SU-DHL-6 (cell line): Measurements from ENCODE around the gene WDR38.
"Not testable (repeated sequence)": the region's sequence is repeated elsewhere in the genome, so short reads cannot be mapped to it uniquely, and the experiment has no call there.

Experiments used
- H2AFZ ChIP-seq: fragments of 200-600 bp; sonication (generic); 2 replicates; pipeline ENCODE4 v1.6.1; 2014; ENCODE audit warnings: low read depth, mild to moderate bottlenecking, moderate library complexity, mixed read lengths, antibody characterized with exemption, low read length; ENCODE audit not compliant: severe bottlenecking
- H3F3A ChIP-seq: fragments of 200-600 bp; shearing (Covaris generic); 2 replicates; pipeline ENCODE4 v1.6.0; 2016; ENCODE audit warnings: antibody characterized with exemption, mild to moderate bottlenecking; ENCODE audit not compliant: insufficient read depth
- H3K27ac ChIP-seq: fragments of 200-600 bp; sonication (generic); 2 replicates; pipeline ENCODE4 v1.5.1; 2016; ENCODE audit warnings: low read depth, mild to moderate bottlenecking, low read length, moderate library complexity, mixed read lengths
- H3K27me3 ChIP-seq: fragments of 200-600 bp; sonication (generic), shearing (Covaris generic); 2 replicates; pipeline ENCODE4 v1.6.0; 2014; ENCODE audit warnings: mild to moderate bottlenecking, low read length
- H3K36me3 ChIP-seq: fragments of 200-600 bp; sonication (generic); 2 replicates; pipeline ENCODE4 v1.6.1; 2014; ENCODE audit warnings: mild to moderate bottlenecking, low read length, mixed read lengths
- H3K4me2 ChIP-seq: fragments of 300-600, 200-600 bp; shearing (Covaris generic), sonication (generic); 2 replicates; pipeline ENCODE4 v1.6.0; 2014; ENCODE audit warnings: low read length, low read depth, mild to moderate bottlenecking; ENCODE audit not compliant: poor library complexity, severe bottlenecking
- H3K4me3 ChIP-seq: fragments of 200-600 bp; sonication (generic); 2 replicates; pipeline ENCODE4 v1.5.1; 2014; ENCODE audit warnings: antibody characterized with exemption, low read length, mild to moderate bottlenecking, mixed read lengths; ENCODE audit not compliant: insufficient read depth, poor library complexity, severe bottlenecking
- H3K79me2 ChIP-seq: fragments of 200-600 bp; sonication (generic); 2 replicates; pipeline ENCODE4 v1.6.1; 2014; ENCODE audit warnings: mild to moderate bottlenecking, low read length, moderate library complexity; ENCODE audit not compliant: insufficient read depth
- H3K9ac ChIP-seq: fragments of 200-600 bp; sonication (generic); 2 replicates; pipeline ENCODE4 v1.7.0; 2014; ENCODE audit warnings: mild to moderate bottlenecking, low read length
- H3K9me2 ChIP-seq: fragments of 200-600 bp; sonication (generic); replicated peaks from 2 replicates; pipeline ENCODE4 v1.6.1; 2014; ENCODE audit warnings: low read length; ENCODE audit not compliant: insufficient read depth
- H3K9me3 ChIP-seq: fragments of 200-600 bp; sonication (generic); 2 replicates; pipeline ENCODE4 v1.6.1; 2014; ENCODE audit warnings: low read length, mixed read lengths; ENCODE audit not compliant: insufficient read depth
- H4K20me1 ChIP-seq: fragments of 200-600 bp; sonication (generic); 2 replicates; pipeline ENCODE4 v1.6.1; 2014; ENCODE audit warnings: low read depth, mild to moderate bottlenecking, antibody characterized with exemption, low read length, moderate library complexity, mixed read lengths
- EZH2phosphoT487 ChIP-seq: fragments of 200-600 bp; sonication (generic), shearing (Covaris generic); conservative IDR thresholded peaks from 2 replicates; pipeline ENCODE4 v1.6.1; 2018; ENCODE audit warnings: mild to moderate bottlenecking, antibody characterized with exemption, low read length, moderate library complexity, mixed read lengths
- TF ChIP-seq, protein P1 (sequence below): fragments of 200-600 bp; sonication (generic); IDR thresholded peaks from one replicate; pipeline ENCODE4 v1.5.1; 2017; ENCODE audit warnings: antibody characterized with exemption, mild to moderate bottlenecking, low read length, moderate library complexity; ENCODE audit not compliant: insufficient read depth, poor library complexity, severe bottlenecking

Gene WDR38

GRCh38 chr9:124843456-124844034 is 9.7 kb upstream of the WDR38 start:
- no peak overlapping the region for H2AFZ ChIP-seq
- no peaks in the 10 kb centered on the region for H4K20me1 ChIP-seq
- no peaks in the 10 kb centered on the region for H3K9me2 ChIP-seq
- no peak overlapping the region for H3K27ac ChIP-seq
- TF ChIP-seq, protein P1, sequence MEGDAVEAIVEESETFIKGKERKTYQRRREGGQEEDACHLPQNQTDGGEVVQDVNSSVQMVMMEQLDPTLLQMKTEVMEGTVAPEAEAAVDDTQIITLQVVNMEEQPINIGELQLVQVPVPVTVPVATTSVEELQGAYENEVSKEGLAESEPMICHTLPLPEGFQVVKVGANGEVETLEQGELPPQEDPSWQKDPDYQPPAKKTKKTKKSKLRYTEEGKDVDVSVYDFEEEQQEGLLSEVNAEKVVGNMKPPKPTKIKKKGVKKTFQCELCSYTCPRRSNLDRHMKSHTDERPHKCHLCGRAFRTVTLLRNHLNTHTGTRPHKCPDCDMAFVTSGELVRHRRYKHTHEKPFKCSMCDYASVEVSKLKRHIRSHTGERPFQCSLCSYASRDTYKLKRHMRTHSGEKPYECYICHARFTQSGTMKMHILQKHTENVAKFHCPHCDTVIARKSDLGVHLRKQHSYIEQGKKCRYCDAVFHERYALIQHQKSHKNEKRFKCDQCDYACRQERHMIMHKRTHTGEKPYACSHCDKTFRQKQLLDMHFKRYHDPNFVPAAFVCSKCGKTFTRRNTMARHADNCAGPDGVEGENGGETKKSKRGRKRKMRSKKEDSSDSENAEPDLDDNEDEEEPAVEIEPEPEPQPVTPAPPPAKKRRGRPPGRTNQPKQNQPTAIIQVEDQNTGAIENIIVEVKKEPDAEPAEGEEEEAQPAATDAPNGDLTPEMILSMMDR, result no peak
- no peak for TF ChIP-seq EZH2phosphoT487
- no peaks in the 10 kb centered on the region for H3F3A ChIP-seq
- no peak overlapping the region for H3K9ac ChIP-seq
- no peaks in the 10 kb centered on the region for H3K9me3 ChIP-seq
- H3K79me2 ChIP-seq, result no peaks in the 10 kb centered on the region
- no peaks in the 10 kb centered on the region for H3K27me3 ChIP-seq
- no peak overlapping the region for H3K4me3 ChIP-seq
- no peaks in the 10 kb centered on the region for H3K36me3 ChIP-seq
- H3K4me2 ChIP-seq, result no peak overlapping the region

GRCh38 chr9:124844291-124844690 is 9.0 kb upstream of the WDR38 start:
- H3K27ac ChIP-seq, result no peak overlapping the region
- H2AFZ ChIP-seq, result no peak overlapping the region
- no peaks in the 10 kb centered on the region for H3F3A ChIP-seq
- H3K4me2 ChIP-seq, result no peak overlapping the region
- no peak overlapping the region for H3K4me3 ChIP-seq
- H4K20me1 ChIP-seq, result no peaks in the 10 kb centered on the region
- H3K9me2 ChIP-seq, result no peaks in the 10 kb centered on the region
- no peaks in the 10 kb centered on the region for H3K27me3 ChIP-seq
- H3K79me2 ChIP-seq, result no peaks in the 10 kb centered on the region
- H3K9ac ChIP-seq, result no peak overlapping the region
- TF ChIP-seq, protein P1, result no peak
- no peak for TF ChIP-seq EZH2phosphoT487
- H3K36me3 ChIP-seq, result no peaks in the 10 kb centered on the region
- no peaks in the 10 kb centered on the region for H3K9me3 ChIP-seq

DNA sequence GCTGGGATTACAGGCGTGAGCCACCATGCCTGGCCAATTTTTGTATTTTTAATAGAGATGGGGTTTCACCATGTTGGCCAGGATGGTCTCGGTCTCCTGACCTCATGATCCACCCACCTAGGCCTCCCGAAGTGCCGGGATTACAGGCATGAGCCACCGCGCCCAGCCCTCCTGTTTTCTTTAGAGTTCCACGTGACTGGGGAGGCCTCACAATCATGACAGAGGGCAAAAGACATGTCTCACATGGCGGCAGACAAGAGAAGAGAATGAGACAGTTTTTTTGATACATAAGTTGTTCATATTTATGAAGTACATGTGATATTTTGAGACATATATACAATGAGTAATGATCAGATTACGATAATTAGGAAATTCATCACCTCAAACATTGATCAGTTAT is 6.8 kb upstream of the WDR38 start:
- H3K36me3 ChIP-seq, H3K79me2 ChIP-seq, H3K27ac ChIP-seq, H3K9me3 ChIP-seq, H4K20me1 ChIP-seq, H3K9me2 ChIP-seq, H2AFZ ChIP-seq, H3K9ac ChIP-seq, H3K4me2 ChIP-seq, H3K27me3 ChIP-seq, H3F3A ChIP-seq, H3K4me3 ChIP-seq: not testable (repeated sequence)

GRCh38 chr9:124846969-124847368 is 6.3 kb upstream of the WDR38 start:
- Histone ChIP-seq H3K9me2 (no peaks in the 10 kb centered on the region), H3F3A (no peaks in the 10 kb centered on the region), H3K27me3 (no peaks in the 10 kb centered on the region), H3K4me2 (no peak overlapping the region), H3K9ac (no peak overlapping the region), H2AFZ (no peak overlapping the region), H3K79me2 (no peaks in the 10 kb centered on the region), H3K4me3 (no peak overlapping the region), H3K27ac (no peak overlapping the region), H4K20me1 (no peaks in the 10 kb centered on the region), H3K9me3 (no peaks in the 10 kb centered on the region), H3K36me3 (no peaks in the 10 kb centered on the region)
- no peak for TF ChIP-seq EZH2phosphoT487
- TF ChIP-seq, protein P1, result no peak
